Measurements from ENCODE around the gene PIAS4.

PIAS4 gene

GRCh38 chr19:4016486-4016885 lies 8.9 kb downstream of the PIAS4 start:
- TF ChIP-seq ZBTB21 (tag by site-specific recombination; IDR thresholded peaks at IDR 0.05) (no peak), SETDB1 (IDR thresholded peaks at IDR 0.05; ENCODE audit: insufficient read length, low read length) (no peak), KLF10 (tag by site-specific recombination; IDR thresholded peaks at IDR 0.05) (no peak), ZSCAN16 (tag by site-specific recombination; IDR thresholded peaks at IDR 0.05) (no peak), ZNF560 (tag by site-specific recombination; IDR thresholded peaks at IDR 0.05; ENCODE audit: borderline replicate concordance) (no peak), ZNF48 (tag by site-specific recombination; IDR thresholded peaks at IDR 0.05) (no peak), ZNF624 (tag by site-specific recombination; IDR thresholded peaks at IDR 0.05) (no peak), ZNF513 (tag by site-specific recombination; IDR thresholded peaks at IDR 0.05) (no peak), ZNF843 (tag by site-specific recombination; IDR thresholded peaks at IDR 0.05) (no peak), PBX3 (CRISPR knock-in tag; IDR thresholded peaks at IDR 0.05) (no peak), ZNF777 (tag by site-specific recombination; IDR thresholded peaks at IDR 0.05; ENCODE audit: borderline replicate concordance) (no peak), BCL6B (tag by site-specific recombination; IDR thresholded peaks at IDR 0.05) (no peak)
- no peak overlapping the region for H3K27ac ChIP-seq (ENCODE audit: extremely low read depth, low read depth, low read length)
- no peak overlapping the region for H3K4me3 ChIP-seq (ENCODE audit: low read depth, low read length)
- H3K9me3 ChIP-seq (ENCODE audit: control insufficient read depth, insufficient read depth, low read depth, low read length) = no peaks in the 10 kb centered on the region
- ChIA-PET POLR2A (no interaction called here), CTCF (interaction anchor here (0.6 to 0.7 kb wide), 2 partner anchors 16 to 142 kb away, joined by 3 read pairs; no protein-coding TSS in a partner anchor)
- no peaks in the 10 kb centered on the region for H3K4me1 ChIP-seq (ENCODE audit: control insufficient read depth, insufficient read depth, low read length)
- peaks cover 3 to 71% of the 10 kb centered on the region in 2 experiments; a peak in 2 of 3 replicates for H3K36me3 ChIP-seq (ENCODE audit: control insufficient read depth in 2 of 2, insufficient read depth in 1 of 2, low read length in 2 of 2)

- Histone ChIP-seq H3K27ac (ENCODE audit: extremely low read depth, low read depth, low read length) (no peak overlapping the region), H3K36me3 (ENCODE audit: control insufficient read depth in 2 of 2, insufficient read depth in 1 of 2, low read length in 2 of 2) (peaks cover 3 to 71% of the 10 kb centered on the region in 2 experiments; a peak in 2 of 3 replicates), H3K4me1 (ENCODE audit: control insufficient read depth, insufficient read depth, low read length) (no peaks in the 10 kb centered on the region), H3K9me3 (ENCODE audit: control insufficient read depth, insufficient read depth, low read depth, low read length) (no peaks in the 10 kb centered on the region), H3K4me3 (ENCODE audit: low read depth, low read length) (no peak overlapping the region)
- ChIA-PET CTCF (interaction anchor here (0.6 kb wide), 1 partner anchor 141 kb away, joined by 3 read pairs; no protein-coding TSS in a partner anchor), POLR2A (interaction anchor here (0.7 kb wide), 1 partner anchor 76 kb away, joined by 6 read pairs; no protein-coding TSS in a partner anchor)
- TF ChIP-seq ZNF692 (tag by site-specific recombination; IDR thresholded peaks at IDR 0.05) (no peak), ZNF175 (tag by site-specific recombination; IDR thresholded peaks at IDR 0.05) (no peak), ZSCAN23 (tag by site-specific recombination; IDR thresholded peaks at IDR 0.05) (no peak), GLI2 (tag by site-specific recombination; IDR thresholded peaks at IDR 0.05; ENCODE audit: borderline replicate concordance, low read depth) (no peak), FEZF1 (tag by site-specific recombination; IDR thresholded peaks at IDR 0.05) (no peak), ZNF473 (tag by site-specific recombination; IDR thresholded peaks at IDR 0.05) (no peak), ZNF548 (tag by site-specific recombination; IDR thresholded peaks at IDR 0.05) (no peak), ZNF19 (tag by site-specific recombination; IDR thresholded peaks at IDR 0.05; ENCODE audit: low read depth) (no peak)
Measured at GRCh38 chr19:4016903-4017638, 9.5 kb downstream of the PIAS4 start.

All from HEK293 (cell line).